HEK293 (cell line): ENCODE results near the gene IL3.

ENCODE experiments used
- CTCF ChIA-PET: fragments of 350-600 bp; formaldehyde crosslinking; extraction: SDS; loops from one replicate; lab custom pipeline; 2021; ENCODE audit warnings: antibody characterized with exemption; lab: Yijun Ruan, JAX
- POLR2A ChIA-PET: fragments of 300-600 bp; formaldehyde crosslinking; extraction: SDS; loops from one replicate; lab custom pipeline; 2020; ENCODE audit warnings: antibody characterized with exemption, inconsistent platforms; lab: Yijun Ruan, JAX
- H3K27ac ChIP-seq: fragments of 200-500 bp; sonication (Bioruptor generic); 2 replicates; pipeline ENCODE4 v1.5.1; 2014; ENCODE audit warnings: low read depth, low read length, control low read depth, inconsistent platforms; ENCODE audit errors: extremely low read depth
- H3K36me3 ChIP-seq, 2 experiments: fragments of 200-500 bp in 1 of 2; sonication (Bioruptor generic) in 1 of 2; 1 replicate in 1 of 2; 2 replicates in 1 of 2; pipeline ENCODE4 v1.5.1; 2014 to 2017; ENCODE audit warnings: inconsistent platforms in 2 of 2, low read length in 2 of 2; ENCODE audit not compliant: control insufficient read depth in 2 of 2, insufficient read depth in 1 of 2
- H3K4me1 ChIP-seq: fragments of 200-500 bp; sonication (Bioruptor generic); 2 replicates; pipeline ENCODE4 v1.5.1; 2014; ENCODE audit warnings: mild to moderate bottlenecking, low read length, inconsistent platforms; ENCODE audit not compliant: control insufficient read depth, insufficient read depth
- H3K4me3 ChIP-seq: 2 replicates; pipeline ENCODE4 v1.5.1; 2011; ENCODE audit warnings: low read depth, mild to moderate bottlenecking, control low read depth, low read length, moderate library complexity
- H3K9me3 ChIP-seq: fragments of 200-500 bp; sonication (Bioruptor generic); 2 replicates; pipeline ENCODE4 v1.5.1; 2014; ENCODE audit warnings: low read depth, low read length, inconsistent platforms; ENCODE audit not compliant: control insufficient read depth, insufficient read depth
- GLI4 ChIP-seq: fragments of 450-650 bp; formaldehyde crosslinking; IDR thresholded peaks from 2 replicates; pipeline ENCODE4 v1.5.1; 2016; ENCODE audit warnings: missing biosample characterization, missing genetic modification characterization
- MEIS1 ChIP-seq: sonication (generic); formaldehyde crosslinking; IDR thresholded peaks from 2 replicates; pipeline ENCODE4 v1.8.1; 2022; ENCODE audit warnings: missing genetic modification reagents, mild to moderate bottlenecking, borderline replicate concordance
- PRDM1 ChIP-seq: fragments of 450-650 bp; formaldehyde crosslinking; IDR thresholded peaks from 2 replicates; pipeline ENCODE4; 2016; ENCODE audit warnings: missing biosample characterization, missing genetic modification characterization
- PRDM10 ChIP-seq: fragments of 450-650 bp; formaldehyde crosslinking; IDR thresholded peaks from 2 replicates; pipeline ENCODE4 v1.5.1; 2016; ENCODE audit warnings: missing biosample characterization, missing genetic modification characterization
- RBAK ChIP-seq: fragments of 450-650 bp; formaldehyde crosslinking; IDR thresholded peaks from 2 replicates; pipeline ENCODE4 v1.5.1; 2016; ENCODE audit warnings: missing biosample characterization, missing genetic modification characterization
- SETDB1 ChIP-seq: IDR thresholded peaks from one replicate; pipeline ENCODE4 v1.6.1; 2017; ENCODE audit warnings: mild to moderate bottlenecking, low read length, moderate library complexity, mixed read lengths; ENCODE audit not compliant: insufficient read length
- WT1 ChIP-seq: fragments of 450-650 bp; formaldehyde crosslinking; IDR thresholded peaks from 2 replicates; pipeline ENCODE4 v1.5.1; 2016; ENCODE audit warnings: missing biosample characterization, missing genetic modification characterization
- YY2 ChIP-seq: fragments of 450-650 bp; formaldehyde crosslinking; IDR thresholded peaks from 2 replicates; pipeline ENCODE4 v1.5.1; 2016; ENCODE audit warnings: missing biosample characterization, missing genetic modification characterization
- ZEB2 ChIP-seq: fragments of 450-650 bp; formaldehyde crosslinking; IDR thresholded peaks from 2 replicates; pipeline ENCODE4 v1.5.1; 2016; ENCODE audit warnings: missing biosample characterization, missing genetic modification characterization
- ZFP41 ChIP-seq: fragments of 450-650 bp; formaldehyde crosslinking; IDR thresholded peaks from 2 replicates; pipeline ENCODE4 v1.5.1; 2016; ENCODE audit warnings: missing biosample characterization, missing genetic modification characterization, borderline replicate concordance
- ZNF133 ChIP-seq: fragments of 450-650 bp; formaldehyde crosslinking; IDR thresholded peaks from 2 replicates; pipeline ENCODE4 v1.5.1; 2016; ENCODE audit warnings: missing biosample characterization, missing genetic modification characterization
- ZNF138 ChIP-seq: fragments of 450-650 bp; formaldehyde crosslinking; IDR thresholded peaks from 2 replicates; pipeline ENCODE4 v1.5.1; 2016; ENCODE audit warnings: missing biosample characterization, missing genetic modification characterization, borderline replicate concordance
- ZNF146 ChIP-seq: fragments of 450-650 bp; formaldehyde crosslinking; IDR thresholded peaks from 2 replicates; pipeline ENCODE4 v1.5.1; 2016; ENCODE audit warnings: missing biosample characterization, missing genetic modification characterization
- ZNF211 ChIP-seq: fragments of 450-650 bp; formaldehyde crosslinking; IDR thresholded peaks from 2 replicates; pipeline ENCODE4 v1.5.1; 2016; ENCODE audit warnings: low read depth, missing biosample characterization, missing genetic modification characterization
- ZNF248 ChIP-seq: fragments of 450-650 bp; formaldehyde crosslinking; IDR thresholded peaks from 2 replicates; pipeline ENCODE4 v1.5.1; 2017; ENCODE audit warnings: missing biosample characterization, missing genetic modification characterization
- ZNF311 ChIP-seq: fragments of 450-650 bp; formaldehyde crosslinking; IDR thresholded peaks from 2 replicates; pipeline ENCODE4 v1.5.1; 2017; ENCODE audit warnings: missing biosample characterization, missing genetic modification characterization, borderline replicate concordance
- ZNF341 ChIP-seq: fragments of 450-650 bp; formaldehyde crosslinking; IDR thresholded peaks from 2 replicates; pipeline ENCODE4; 2016; ENCODE audit warnings: low read depth, missing biosample characterization, missing genetic modification characterization
- ZNF354C ChIP-seq: fragments of 450-650 bp; formaldehyde crosslinking; IDR thresholded peaks from 2 replicates; pipeline ENCODE4 v1.5.1; 2016; ENCODE audit warnings: missing biosample characterization, missing genetic modification characterization, low read depth, borderline replicate concordance
- ZNF362 ChIP-seq: fragments of 450-650 bp; formaldehyde crosslinking; IDR thresholded peaks from 2 replicates; pipeline ENCODE4 v1.5.1; 2016; ENCODE audit warnings: missing biosample characterization, missing genetic modification characterization
- ZNF544 ChIP-seq: fragments of 450-650 bp; formaldehyde crosslinking; IDR thresholded peaks from 2 replicates; pipeline ENCODE4 v1.5.0; 2017; ENCODE audit warnings: missing biosample characterization, missing genetic modification characterization
- ZNF629 ChIP-seq: fragments of 450-650 bp; formaldehyde crosslinking; IDR thresholded peaks from 2 replicates; pipeline ENCODE4 v1.5.1; 2017; ENCODE audit warnings: missing biosample characterization, missing genetic modification characterization
- ZNF639 ChIP-seq: fragments of 450-650 bp; formaldehyde crosslinking; IDR thresholded peaks from 2 replicates; pipeline ENCODE4 v1.5.1; 2016; ENCODE audit warnings: missing biosample characterization, missing genetic modification characterization
- ZNF654 ChIP-seq: fragments of 450-650 bp; formaldehyde crosslinking; IDR thresholded peaks from 2 replicates; pipeline ENCODE4 v1.5.1; 2016; ENCODE audit warnings: low read depth, missing biosample characterization, missing genetic modification characterization
- ZNF670 ChIP-seq: fragments of 450-650 bp; formaldehyde crosslinking; IDR thresholded peaks from 2 replicates; pipeline ENCODE4 v1.5.1; 2016; ENCODE audit warnings: missing biosample characterization, missing genetic modification characterization, low read depth
- ZNF792 ChIP-seq: fragments of 450-650 bp; formaldehyde crosslinking; IDR thresholded peaks from 2 replicates; pipeline ENCODE4 v1.5.1; 2016; ENCODE audit warnings: missing biosample characterization, missing genetic modification characterization
- ZNF830 ChIP-seq: fragments of 450-650 bp; IDR thresholded peaks from 2 replicates; pipeline ENCODE4 v1.5.0; 2018; ENCODE audit warnings: missing biosample characterization, missing genetic modification characterization, low read depth, mild to moderate bottlenecking, moderate library complexity

The IL3 gene

GRCh38 chr5:132086277-132086794, 25.9 kb downstream of the IL3 start (continued):
- TF ChIP-seq PRDM10: peak; percentile 72
- TF ChIP-seq ZNF211 (tag by site-specific recombination): no peak
- 0 out of 2 replicates have a peak, but pooled peaks have one; percentile 23 for TF ChIP-seq ZEB2 (tag by site-specific recombination)
- TF ChIP-seq ZNF629 (tag by site-specific recombination): no peak
- TF ChIP-seq ZNF354C (tag by site-specific recombination): no peak
- TF ChIP-seq YY2 (tag by site-specific recombination): no peak
- TF ChIP-seq RBAK (tag by site-specific recombination): no peak
- TF ChIP-seq ZNF654 (tag by site-specific recombination): no peak
- no peak for TF ChIP-seq ZNF248 (tag by site-specific recombination)
- no peak for TF ChIP-seq ZNF792 (tag by site-specific recombination)
- TF ChIP-seq PRDM1 (tag by site-specific recombination): no peak
- TF ChIP-seq SETDB1: no peak
- no peak for TF ChIP-seq ZNF311 (tag by site-specific recombination)
- TF ChIP-seq ZNF830 (tag by site-specific recombination): no peak
- no peak for TF ChIP-seq ZNF146 (tag by site-specific recombination)
- no peak for TF ChIP-seq MEIS1 (CRISPR knock-in tag)
- TF ChIP-seq, all 188 proteins: peak for 15

- CTCF ChIA-PET: interaction anchor here (1.5 kb wide), 1 partner anchor 47 kb away, joined by 3 read pairs; no protein-coding TSS in a partner anchor
- TF ChIP-seq GLI4 (tag by site-specific recombination): no peak
- Histone ChIP-seq H3K9me3 (no peaks in the 10 kb centered on the region), H3K36me3 (no peaks in the 10 kb centered on the region), H3K4me3 (no peak overlapping the region), H3K4me1 (0 out of 2 replicates have a peak, but pooled peaks cover 6% of the 10 kb centered on the region), H3K27ac (no peak overlapping the region)
- POLR2A ChIA-PET: no interaction called here
Measured at GRCh38 chr5:132087176-132087575, 26.7 kb downstream of the IL3 start.

- Histone ChIP-seq H3K4me1 (0 out of 2 replicates have a peak, but pooled peaks cover 6% of the 10 kb centered on the region), H3K4me3 (no peak overlapping the region), H3K36me3 (no peaks in the 10 kb centered on the region), H3K27ac (no peak overlapping the region), H3K9me3 (no peaks in the 10 kb centered on the region)
- ChIA-PET CTCF (no interaction called here), POLR2A (no interaction called here)
- TF ChIP-seq WT1 (tag by site-specific recombination): no peak
Measured at GRCh38 chr5:132087661-132088060, 27.2 kb downstream of the IL3 start.

GRCh38 chr5:132089363-132089762, 28.9 kb downstream of the IL3 start:
- ChIA-PET POLR2A (no interaction called here), CTCF (interaction anchor here (0.6 kb wide), 1 partner anchor 673 kb away, joined by 4 read pairs; no protein-coding TSS in a partner anchor)
- H3K27ac ChIP-seq: no peak overlapping the region
- H3K4me1 ChIP-seq: 0 out of 2 replicates have a peak, but pooled peaks cover 6% of the 10 kb centered on the region
- H3K4me3 ChIP-seq: no peak overlapping the region
- H3K9me3 ChIP-seq: no peaks in the 10 kb centered on the region
- no peaks in the 10 kb centered on the region for H3K36me3 ChIP-seq
- TF ChIP-seq ZNF133 (tag by site-specific recombination) (no peak), YY2 (tag by site-specific recombination) (no peak), ZFP41 (tag by site-specific recombination) (no peak), ZNF138 (tag by site-specific recombination) (no peak), ZNF639 (tag by site-specific recombination) (no peak), ZNF341 (tag by site-specific recombination) (no peak), ZNF670 (tag by site-specific recombination) (no peak), ZNF362 (tag by site-specific recombination) (no peak), ZNF544 (tag by site-specific recombination) (no peak)
